Kidney (tissue), 14 donors: ENCODE data around the gene STK32B. TPM values are rescaled to one million over a fixed set of nuclear protein-coding genes. Genes with fewer than 3 reads are reported as not detected.

Source experiments
- DNase-seq, 5 donors: peaks; one replicate each; pipeline ENCODE4 v3.0.0-alpha.2; 2013 to 2020
- FAIRE-seq: peaks from 2 replicates; lab custom pipeline; 2012; peaks lifted over from hg19 to GRCh38; lab: Jason Lieb, UNC
- H3K27ac ChIP-seq, 2 donors: one replicate each; pipeline ENCODE4 v1.7.0; 2013; ENCODE audit warnings: low read depth in 2 of 2, low read length in 2 of 2, inconsistent platforms in 1 of 2
- H3K27me3 ChIP-seq: one replicate; pipeline ENCODE4 v1.7.1; 2013; ENCODE audit warnings: low read length, inconsistent platforms; ENCODE audit not compliant: control insufficient read depth, insufficient read depth
- H3K36me3 ChIP-seq, 3 donors: one replicate each; pipeline versions ENCODE4 v1.7.0 to v1.7.1; 2013; ENCODE audit warnings: low read length in 3 of 3, control low read depth in 1 of 3, inconsistent platforms in 1 of 3; ENCODE audit not compliant: insufficient read depth in 3 of 3, control insufficient read depth in 2 of 3
- H3K4me1 ChIP-seq, 3 donors: one replicate each; pipeline versions ENCODE4 v1.7.0 to v1.7.1; 2013; ENCODE audit warnings: low read length in 3 of 3, inconsistent platforms in 1 of 3, low read depth in 1 of 3; ENCODE audit not compliant: control insufficient read depth in 2 of 3, insufficient read depth in 2 of 3
- H3K4me3 ChIP-seq, 3 donors: one replicate each; pipeline versions ENCODE4 v1.7.0 to v1.8.1; 2013; ENCODE audit warnings: low read length in 3 of 3, control low read depth in 1 of 3, inconsistent platforms in 1 of 3
- H3K9ac ChIP-seq, 3 donors: one replicate each; pipeline versions ENCODE4 v1.7.0 to v1.7.1; 2013; ENCODE audit warnings: low read length in 3 of 3, control low read depth in 1 of 3, inconsistent platforms in 1 of 3
- H3K9me3 ChIP-seq, 3 donors: one replicate each; pipeline versions ENCODE4 v1.7.0 to v1.7.1; 2013; ENCODE audit warnings: low read length in 3 of 3, control low read depth in 1 of 3, inconsistent platforms in 1 of 3; ENCODE audit not compliant: control insufficient read depth in 2 of 3, insufficient read depth in 1 of 3
- intact Hi-C: fragments of 100-400 bp; cut with DNase I; formaldehyde crosslinking; loops from one replicate; pipeline ENCODE4 v1.11.1; 2022
- polyA plus RNA-seq: library from polyadenylated mRNA; stranded (reverse); fragments of 350-450 nt; fragmentation: Illumina TruSeq; extraction: RNeasy Lipid Tissue Mini Kit (QIAGEN cat#74804); gene quantifications from one replicate; pipeline ENCODE4 v1.2.3, GENCODE V29; 2014; ENCODE audit warnings: low read depth, low replicate concordance; ENCODE audit not compliant: insufficient read depth
- total RNA-seq: library from RNA; stranded (reverse); fragmentation: NEBNext Ultra II Directional; extraction: Animal tissue kit (Norgen Biotek cat#: 25700); gene quantifications from one replicate; pipeline ENCODE4 v1.2.1, GENCODE V29; 2021
- TF ChIP-seq, protein P1 (sequence below): IDR thresholded peaks from 3 replicates; pipeline ENCODE4 v1.5.1; 2012; ENCODE audit warnings: mild to moderate bottlenecking, moderate library complexity, borderline replicate concordance; ENCODE audit not compliant: insufficient read depth; ENCODE audit errors: extremely low read depth
- donor health status: control.
- donor health status: control.
- donor health status: control.
- donor health status: control.
- donor health status: control.
- donor health status: DM: yes; HTN: yes; CAD: no.
- donor health status: Normal renal cell carcinoma (clear cell type).

Gene STK32B
- total and polyA plus RNA-seq, 2 donors from 2014 or later = 18.1 to 18.2 TPM

- peaks cover 0 to 4% (median 0%) of the 10 kb centered on the region in 3 donors for H3K9me3 ChIP-seq
- H3K27me3 ChIP-seq = no peaks in the 10 kb centered on the region
- no peak overlapping the region for H3K4me3 ChIP-seq
- DNase-seq (no peak), FAIRE-seq (no peak)
- no peak overlapping the region for H3K27ac ChIP-seq
- no peaks in the 10 kb centered on the region for H3K36me3 ChIP-seq
- no peak overlapping the region for H3K9ac ChIP-seq
- TF ChIP-seq, protein P1, sequence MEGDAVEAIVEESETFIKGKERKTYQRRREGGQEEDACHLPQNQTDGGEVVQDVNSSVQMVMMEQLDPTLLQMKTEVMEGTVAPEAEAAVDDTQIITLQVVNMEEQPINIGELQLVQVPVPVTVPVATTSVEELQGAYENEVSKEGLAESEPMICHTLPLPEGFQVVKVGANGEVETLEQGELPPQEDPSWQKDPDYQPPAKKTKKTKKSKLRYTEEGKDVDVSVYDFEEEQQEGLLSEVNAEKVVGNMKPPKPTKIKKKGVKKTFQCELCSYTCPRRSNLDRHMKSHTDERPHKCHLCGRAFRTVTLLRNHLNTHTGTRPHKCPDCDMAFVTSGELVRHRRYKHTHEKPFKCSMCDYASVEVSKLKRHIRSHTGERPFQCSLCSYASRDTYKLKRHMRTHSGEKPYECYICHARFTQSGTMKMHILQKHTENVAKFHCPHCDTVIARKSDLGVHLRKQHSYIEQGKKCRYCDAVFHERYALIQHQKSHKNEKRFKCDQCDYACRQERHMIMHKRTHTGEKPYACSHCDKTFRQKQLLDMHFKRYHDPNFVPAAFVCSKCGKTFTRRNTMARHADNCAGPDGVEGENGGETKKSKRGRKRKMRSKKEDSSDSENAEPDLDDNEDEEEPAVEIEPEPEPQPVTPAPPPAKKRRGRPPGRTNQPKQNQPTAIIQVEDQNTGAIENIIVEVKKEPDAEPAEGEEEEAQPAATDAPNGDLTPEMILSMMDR = no peak
- H3K4me1 ChIP-seq = no peaks in the 10 kb centered on the region
- intact Hi-C loops = no loop called here
These were observed 171.7 kb downstream of the STK32B start for GRCh38 chr4:5222951-5223350.

GRCh38 chr4:5224340-5224739, 173.1 kb downstream of the STK32B start:
- no peaks in the 10 kb centered on the region for H3K36me3 ChIP-seq
- no peak overlapping the region for H3K4me3 ChIP-seq
- H3K4me1 ChIP-seq = no peaks in the 10 kb centered on the region
- TF ChIP-seq, protein P1 = no peak
- FAIRE-seq (no peak), DNase-seq (no peak)
- H3K9me3 ChIP-seq = peaks cover 0 to 4% (median 0%) of the 10 kb centered on the region in 3 donors
- H3K27ac ChIP-seq = no peak overlapping the region
- no peaks in the 10 kb centered on the region for H3K27me3 ChIP-seq
- intact Hi-C loops = no loop called here
- no peak overlapping the region for H3K9ac ChIP-seq

GRCh38 chr4:5232549-5232948, 181.3 kb downstream of the STK32B start:
- no peak overlapping the region for H3K27ac ChIP-seq
- intact Hi-C loops = no loop called here
- no peak for FAIRE-seq
- DNase-seq = no peak
- TF ChIP-seq, protein P1 = no peak
- no peaks in the 10 kb centered on the region for H3K36me3 ChIP-seq
- H3K9ac ChIP-seq = no peak overlapping the region
- H3K4me1 ChIP-seq = no peaks in the 10 kb centered on the region
- no peak overlapping the region for H3K4me3 ChIP-seq
- no peaks in the 10 kb centered on the region for H3K27me3 ChIP-seq
- no peaks in the 10 kb centered on the region for H3K9me3 ChIP-seq

DNA sequence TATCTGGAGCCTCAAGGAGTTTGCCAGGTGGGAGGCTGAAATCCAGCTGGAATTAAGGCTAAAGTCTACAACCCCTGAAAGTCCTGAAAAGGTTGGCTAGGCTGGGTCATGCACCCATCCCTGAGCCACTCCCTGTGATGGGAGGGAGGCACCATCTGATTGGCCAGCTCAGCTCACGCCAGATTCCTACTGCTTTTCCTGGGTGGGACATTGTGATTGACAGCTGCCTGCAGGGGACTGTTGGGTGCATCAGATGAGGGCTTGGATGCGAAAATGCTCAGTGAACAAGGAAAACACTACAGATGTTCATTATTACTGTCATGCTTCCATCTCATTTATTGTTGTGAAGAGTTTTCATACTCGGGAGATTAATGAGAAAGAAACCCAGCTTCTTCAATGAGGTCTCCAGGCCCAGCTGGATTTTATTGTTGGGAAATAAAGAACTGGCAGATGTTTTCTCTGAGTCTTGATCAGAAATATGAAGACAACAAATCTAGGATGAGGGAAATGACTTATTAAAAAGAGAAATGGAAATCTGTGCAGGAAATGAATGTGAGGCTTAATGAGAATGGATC, 185.9 kb downstream of the STK32B start:
- H3K36me3 ChIP-seq = no peaks in the 10 kb centered on the region
- no peaks in the 10 kb centered on the region for H3K9me3 ChIP-seq
- TF ChIP-seq, protein P1 = no peak
- no peaks in the 10 kb centered on the region for H3K4me1 ChIP-seq
- no peak overlapping the region for H3K9ac ChIP-seq
- intact Hi-C loops = no loop called here
- H3K27me3 ChIP-seq = no peaks in the 10 kb centered on the region
- H3K4me3 ChIP-seq = no peak overlapping the region
- FAIRE-seq = no peak
- DNase-seq = no peak
- no peak overlapping the region for H3K27ac ChIP-seq
